Stimulated activated CD8-positive, alpha-beta memory T cell treated with anti-CD3 and anti-CD28 coated beads, Interleukin-4, amount 100 ng/mL, for 48 hours (primary cell): ENCODE measurements around the gene GFRA1.
A peak's percentile ranks its signal among the peaks of the same experiment; 100 is the strongest.

Source experiments
- DNase-seq: peaks from one replicate; pipeline ENCODE4 v3.0.0-alpha.2; 2020

Gene GFRA1

GRCh38 chr10:116121640-116122525 lies 151.1 kb downstream of the GFRA1 start:
- DNase-seq = no peak

DNA sequence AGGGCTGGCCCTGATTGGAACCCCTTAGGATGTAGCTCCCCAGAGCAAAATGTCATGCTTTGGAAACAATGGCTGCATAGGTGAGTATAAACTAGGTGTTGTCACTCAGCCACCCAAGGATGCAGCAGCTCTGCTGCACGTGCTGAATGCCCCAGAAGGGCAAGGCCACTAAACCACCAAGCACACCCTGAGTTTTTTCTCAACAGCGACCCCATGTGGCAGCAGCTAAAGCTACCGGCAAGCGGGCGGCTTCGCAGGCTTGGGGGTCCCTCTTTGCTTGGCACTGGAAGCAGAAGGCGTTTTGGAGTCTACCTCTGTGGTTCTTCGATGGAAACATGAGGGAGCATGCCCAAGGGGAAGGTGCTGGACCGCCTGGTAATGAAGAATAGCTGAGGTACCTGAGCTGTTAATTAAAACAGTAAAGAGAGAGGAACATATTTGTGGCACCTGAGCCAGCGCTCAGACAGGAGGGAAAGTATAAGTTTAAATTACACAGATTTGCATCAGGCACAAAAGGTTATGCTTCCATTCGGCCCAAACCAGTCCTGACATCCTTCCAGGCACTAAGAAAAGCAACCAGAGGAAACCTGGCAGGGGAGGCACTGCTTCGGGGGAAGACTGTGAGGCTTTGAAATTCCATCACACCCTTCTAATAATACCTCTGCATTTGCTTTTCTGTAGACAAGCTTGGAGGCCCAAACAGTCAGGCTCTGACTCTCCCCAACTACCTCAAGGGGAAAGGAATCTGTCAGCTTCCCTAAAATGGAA lies 152.1 kb downstream of the GFRA1 start:
- DNase-seq = peak; percentile 30

DNA sequence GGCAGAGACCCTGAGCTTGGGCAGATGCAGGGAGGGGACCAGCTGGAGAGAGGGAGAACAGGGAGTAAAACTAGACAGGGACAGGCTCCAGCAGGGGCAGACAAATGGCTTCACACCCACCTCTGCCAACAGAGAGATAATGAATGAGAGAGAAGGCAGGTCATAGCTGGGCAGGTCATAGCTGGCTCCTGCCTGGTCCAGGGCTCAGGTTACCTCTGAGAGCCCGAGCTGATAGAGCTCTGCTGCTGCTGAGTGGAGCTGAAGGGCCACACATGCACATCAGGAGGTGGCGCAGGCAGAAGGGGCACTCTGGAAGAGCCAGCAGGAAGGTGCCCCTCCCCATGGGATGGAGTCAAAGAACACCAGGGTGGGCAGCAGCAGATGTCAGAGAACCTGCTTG lies 154.2 kb downstream of the GFRA1 start:
- DNase-seq = no peak

DNA sequence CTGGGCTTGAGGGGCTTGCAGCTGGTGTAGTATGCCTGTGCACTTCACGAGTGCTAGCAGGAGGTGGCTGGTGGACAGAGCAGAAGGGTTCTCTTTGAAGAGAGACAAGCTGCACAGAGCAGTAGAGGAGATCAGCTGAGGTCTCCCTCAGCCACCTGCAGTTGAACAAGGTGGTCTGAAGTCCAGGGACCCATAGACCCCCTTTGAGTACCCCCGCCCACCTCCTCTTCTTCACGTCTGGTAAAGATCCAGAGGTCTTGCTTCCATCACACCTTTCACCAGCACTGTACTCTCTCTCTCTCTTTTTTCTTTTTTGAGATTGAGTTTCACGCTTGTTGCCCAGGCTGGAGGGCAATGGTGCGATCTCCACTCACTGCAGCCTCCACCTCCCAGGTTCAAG lies 157.2 kb downstream of the GFRA1 start:
- no peak for DNase-seq

GRCh38 chr10:116115036-116115641 lies 157.9 kb downstream of the GFRA1 start:
- DNase-seq = no peak

DNA sequence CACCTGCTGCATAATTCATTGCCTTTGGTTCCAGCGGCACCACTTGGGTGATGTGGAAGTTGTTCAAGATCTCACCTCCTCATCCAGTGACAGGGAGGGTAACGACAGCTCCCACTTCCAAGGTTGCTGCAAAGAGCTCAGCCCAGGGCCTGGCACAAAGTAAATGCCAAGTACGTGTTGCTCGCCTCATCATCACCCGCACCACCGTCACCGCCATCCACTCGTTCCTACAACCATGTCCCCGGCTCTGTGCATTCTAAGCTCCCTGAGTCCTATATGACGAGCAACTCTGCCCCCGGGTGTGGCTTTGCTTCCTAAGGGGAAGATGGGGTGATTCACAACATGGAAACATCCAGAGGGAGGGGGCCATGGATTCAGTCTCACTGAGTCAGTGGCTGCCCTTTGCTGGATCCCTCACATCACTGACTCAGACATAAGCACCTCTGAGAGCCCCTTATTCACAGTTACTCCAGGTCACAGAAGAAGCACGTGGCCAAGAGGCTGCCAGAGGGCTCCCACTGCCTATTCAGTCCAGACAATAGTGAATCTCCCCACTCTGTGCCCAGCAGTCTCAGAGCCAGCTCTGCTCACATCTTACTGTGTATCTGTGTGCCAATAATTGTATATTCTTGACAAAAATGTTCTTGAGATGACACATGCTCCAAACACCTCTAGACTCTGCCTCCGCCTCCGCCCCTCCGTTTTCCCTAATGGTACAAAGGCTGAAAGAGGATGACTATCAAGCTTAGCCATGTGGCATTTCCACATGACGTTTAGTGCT lies 159.1 kb downstream of the GFRA1 start:
- DNase-seq = no peak

- DNase-seq = no peak
Observed at GRCh38 chr10:116112232-116113231, 160.5 kb downstream of the GFRA1 start.

- no peak for DNase-seq
Observed at GRCh38 chr10:116111483-116112095, 161.4 kb downstream of the GFRA1 start.

GRCh38 chr10:116110736-116111135 lies 162.3 kb downstream of the GFRA1 start:
- DNase-seq = no peak

GRCh38 chr10:116109881-116110280 lies 163.1 kb downstream of the GFRA1 start:
- no peak for DNase-seq

DNA sequence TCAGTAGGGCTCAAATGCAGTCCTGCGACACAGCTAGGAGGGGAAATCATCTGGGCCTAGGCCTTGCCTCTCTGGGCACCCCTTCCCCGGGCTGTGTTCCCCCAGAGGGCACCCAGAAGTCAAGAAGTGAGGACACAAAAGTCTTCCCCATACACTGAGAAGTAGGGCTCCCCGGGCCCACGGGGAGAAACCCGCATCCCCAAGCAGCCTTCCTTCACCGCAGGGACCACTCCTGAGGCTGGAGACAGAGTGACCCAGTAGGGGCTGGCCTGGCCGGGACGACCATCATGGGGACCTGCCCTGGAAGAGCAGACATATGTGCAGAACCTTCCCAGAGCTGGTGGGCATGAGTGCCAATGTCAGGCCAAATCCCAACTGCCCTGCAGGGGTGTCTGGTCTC lies 163.5 kb downstream of the GFRA1 start:
- DNase-seq = no peak

DNA sequence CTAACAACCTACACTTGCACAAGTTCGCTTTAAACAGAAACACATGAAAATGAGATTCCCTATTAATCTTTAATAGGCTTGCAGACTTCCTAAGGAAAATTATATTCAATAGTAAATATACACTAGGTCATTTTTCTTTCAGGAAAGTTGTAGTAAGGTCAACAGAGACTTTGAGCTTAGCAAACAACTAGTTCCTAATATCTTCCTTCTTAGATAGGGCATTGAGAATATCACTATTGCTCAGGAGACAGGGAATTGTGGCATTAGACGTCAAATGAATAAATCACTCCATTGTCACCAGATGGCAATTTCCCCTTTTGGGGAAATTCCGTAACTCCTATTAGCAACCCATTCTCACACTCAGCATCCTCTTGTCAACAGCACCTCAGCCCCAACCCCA lies 164.9 kb downstream of the GFRA1 start:
- DNase-seq = no peak

DNA sequence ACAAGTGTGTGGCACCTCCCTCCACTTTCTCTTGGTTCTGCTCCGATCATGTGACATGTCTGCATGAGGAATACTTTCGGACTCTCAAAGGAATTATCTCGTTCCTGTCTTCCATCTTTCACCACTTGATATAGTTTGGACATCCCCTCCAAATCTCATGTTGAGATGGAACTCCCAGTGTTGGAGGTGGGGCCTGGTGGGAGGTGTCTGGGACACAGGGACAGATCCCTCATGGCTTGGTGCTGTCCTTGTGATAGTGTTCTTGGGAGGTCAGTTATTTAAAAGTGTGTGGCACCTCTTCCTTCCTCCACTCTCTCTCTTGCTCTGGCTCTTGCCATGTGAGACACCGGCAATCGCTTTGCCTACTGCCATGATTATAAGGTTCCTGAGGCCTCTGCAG lies 166.4 kb downstream of the GFRA1 start:
- DNase-seq = no peak

DNA sequence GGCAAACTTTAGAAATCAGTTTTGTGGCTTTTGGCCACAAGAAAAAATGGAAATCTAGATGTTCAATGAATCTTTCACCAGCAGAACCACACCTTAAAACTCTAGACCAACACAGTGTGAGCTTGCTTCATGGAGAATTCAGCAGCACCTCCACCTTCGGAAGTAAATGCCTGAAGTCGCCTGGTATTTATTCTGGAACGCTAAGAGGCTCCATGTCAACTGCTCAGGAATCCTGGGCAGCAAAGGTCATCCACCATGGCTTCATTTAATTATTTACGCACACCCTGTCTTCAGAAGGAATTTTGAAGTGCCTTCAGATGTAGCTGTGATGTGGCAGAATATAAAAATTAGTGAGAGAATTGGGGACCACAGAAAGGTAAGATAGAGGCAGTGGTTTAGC lies 167.7 kb downstream of the GFRA1 start:
- no peak for DNase-seq

GRCh38 chr10:116104210-116104932 lies 168.6 kb downstream of the GFRA1 start:
- DNase-seq = no peak

DNA sequence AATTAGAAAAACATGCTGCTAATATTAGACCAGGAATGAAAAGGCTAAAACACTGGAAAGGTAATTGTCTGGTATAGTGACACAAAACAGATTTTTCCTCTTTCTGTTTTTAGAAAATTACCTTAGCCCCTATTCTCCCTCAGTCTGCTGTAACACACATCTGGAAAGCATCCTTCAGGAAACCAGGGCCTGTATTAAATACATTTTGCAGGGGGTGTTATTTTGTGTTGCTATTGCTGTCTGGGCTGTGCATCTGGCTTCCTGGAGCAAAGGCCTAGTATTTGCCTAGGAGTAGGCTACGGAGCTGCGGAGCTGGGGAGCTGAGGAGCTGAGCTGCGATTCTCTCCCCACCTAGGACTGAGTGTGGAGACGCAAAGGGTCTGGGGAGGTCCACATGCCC lies 169.3 kb downstream of the GFRA1 start:
- DNase-seq = no peak

- DNase-seq = no peak
Observed at GRCh38 chr10:116101616-116102315, 171.2 kb downstream of the GFRA1 start.

DNA sequence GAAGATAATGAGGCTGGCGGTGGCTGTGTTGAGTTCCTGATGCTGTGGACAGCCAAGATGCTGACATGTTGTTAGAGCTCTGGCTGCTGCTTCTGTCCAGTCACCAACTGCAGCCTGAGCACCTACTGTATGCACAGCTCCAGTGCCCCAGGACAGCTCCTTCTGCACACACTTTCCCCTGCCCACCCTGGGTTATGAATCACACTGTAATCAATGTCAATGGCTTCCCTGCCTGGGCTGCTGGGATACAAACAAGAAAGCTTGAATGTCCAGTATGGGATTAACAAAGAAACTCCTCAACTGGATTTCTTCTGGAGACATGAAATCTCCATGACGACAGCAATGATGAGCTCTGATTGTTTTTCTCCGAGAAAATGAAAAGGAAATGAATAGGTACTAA lies 172.0 kb downstream of the GFRA1 start:
- no peak for DNase-seq

DNA sequence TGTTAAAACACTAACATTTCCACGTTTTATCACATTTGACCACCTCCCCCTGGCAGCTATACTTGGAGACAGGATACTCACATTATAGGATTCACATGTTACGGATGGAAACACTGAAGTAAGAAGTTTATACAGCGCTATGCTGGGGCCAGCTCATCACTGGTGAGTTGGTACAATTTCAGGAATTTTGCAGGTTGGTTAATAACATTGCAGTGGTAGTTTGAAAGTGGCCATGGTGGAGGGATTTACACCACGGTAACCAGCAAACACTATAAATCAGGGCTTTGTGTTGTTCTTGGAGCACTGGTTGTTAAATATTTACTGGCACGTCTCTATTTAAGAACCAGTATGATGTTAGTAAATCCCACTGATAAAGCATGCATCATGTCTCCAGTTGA lies 174.0 kb downstream of the GFRA1 start:
- DNase-seq = no peak
